22Rv1 (cell line): Measurements from ENCODE around the gene EHMT1.

ENCODE experiments used
- H3K27ac ChIP-seq: fragments of 450-650 bp; 2 replicates; pipeline ENCODE4 v1.5.1; 2017
- ZFX ChIP-seq: fragments of 450-650 bp; IDR thresholded peaks from 2 replicates; pipeline ENCODE4 v1.6.1; 2017; ENCODE audit warnings: antibody characterized with exemption, borderline replicate concordance
- TF ChIP-seq, protein P1 (sequence below): fragments of 450-650 bp; IDR thresholded peaks from 2 replicates; pipeline ENCODE4 v1.5.1; 2017; ENCODE audit warnings: mild to moderate bottlenecking

Gene EHMT1

DNA sequence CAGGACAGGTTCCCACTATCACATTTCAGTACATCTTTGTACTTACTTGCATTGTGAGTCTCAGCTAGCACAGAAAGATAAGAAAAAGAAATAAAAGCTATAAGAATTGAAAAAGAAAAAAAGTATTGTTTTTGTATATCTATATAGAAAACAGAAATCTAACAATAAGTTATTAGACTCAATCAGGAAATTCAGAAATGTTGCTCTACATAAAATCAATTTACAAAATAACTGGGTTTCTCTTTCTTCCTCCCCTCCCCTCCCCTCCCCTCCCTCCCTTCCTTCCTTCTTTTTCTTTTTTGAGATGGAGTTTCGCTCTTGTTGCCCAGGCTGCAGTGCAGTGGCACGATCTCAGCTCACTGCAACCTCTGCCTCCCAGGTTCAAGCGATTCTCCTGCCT lies 251.6 kb downstream of the EHMT1 start:
- TF ChIP-seq, protein P1, sequence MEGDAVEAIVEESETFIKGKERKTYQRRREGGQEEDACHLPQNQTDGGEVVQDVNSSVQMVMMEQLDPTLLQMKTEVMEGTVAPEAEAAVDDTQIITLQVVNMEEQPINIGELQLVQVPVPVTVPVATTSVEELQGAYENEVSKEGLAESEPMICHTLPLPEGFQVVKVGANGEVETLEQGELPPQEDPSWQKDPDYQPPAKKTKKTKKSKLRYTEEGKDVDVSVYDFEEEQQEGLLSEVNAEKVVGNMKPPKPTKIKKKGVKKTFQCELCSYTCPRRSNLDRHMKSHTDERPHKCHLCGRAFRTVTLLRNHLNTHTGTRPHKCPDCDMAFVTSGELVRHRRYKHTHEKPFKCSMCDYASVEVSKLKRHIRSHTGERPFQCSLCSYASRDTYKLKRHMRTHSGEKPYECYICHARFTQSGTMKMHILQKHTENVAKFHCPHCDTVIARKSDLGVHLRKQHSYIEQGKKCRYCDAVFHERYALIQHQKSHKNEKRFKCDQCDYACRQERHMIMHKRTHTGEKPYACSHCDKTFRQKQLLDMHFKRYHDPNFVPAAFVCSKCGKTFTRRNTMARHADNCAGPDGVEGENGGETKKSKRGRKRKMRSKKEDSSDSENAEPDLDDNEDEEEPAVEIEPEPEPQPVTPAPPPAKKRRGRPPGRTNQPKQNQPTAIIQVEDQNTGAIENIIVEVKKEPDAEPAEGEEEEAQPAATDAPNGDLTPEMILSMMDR, result no peak
- TF ChIP-seq ZFX, result no peak
- no peak overlapping the region for H3K27ac ChIP-seq

DNA sequence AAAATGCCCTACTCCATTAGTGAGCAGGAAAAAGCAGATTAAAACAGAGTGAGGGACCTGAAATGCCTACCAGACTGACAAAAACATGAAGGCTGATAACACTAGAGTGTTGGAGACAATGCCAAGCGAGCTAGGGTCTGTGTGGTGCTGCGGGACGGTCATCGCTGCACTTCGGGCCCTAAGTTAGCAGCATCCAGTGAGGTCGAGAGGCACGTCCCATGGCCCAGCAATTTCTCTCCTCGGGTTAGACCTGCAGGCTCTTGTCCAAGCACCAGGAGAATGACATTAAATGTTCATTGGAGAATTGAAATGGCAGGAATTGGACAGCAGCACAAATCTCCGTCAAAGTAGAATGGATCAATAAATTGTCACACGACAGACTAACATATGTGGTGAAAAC lies 253.5 kb downstream of the EHMT1 start:
- TF ChIP-seq, protein P1, result no peak
- TF ChIP-seq ZFX, result no peak

DNA sequence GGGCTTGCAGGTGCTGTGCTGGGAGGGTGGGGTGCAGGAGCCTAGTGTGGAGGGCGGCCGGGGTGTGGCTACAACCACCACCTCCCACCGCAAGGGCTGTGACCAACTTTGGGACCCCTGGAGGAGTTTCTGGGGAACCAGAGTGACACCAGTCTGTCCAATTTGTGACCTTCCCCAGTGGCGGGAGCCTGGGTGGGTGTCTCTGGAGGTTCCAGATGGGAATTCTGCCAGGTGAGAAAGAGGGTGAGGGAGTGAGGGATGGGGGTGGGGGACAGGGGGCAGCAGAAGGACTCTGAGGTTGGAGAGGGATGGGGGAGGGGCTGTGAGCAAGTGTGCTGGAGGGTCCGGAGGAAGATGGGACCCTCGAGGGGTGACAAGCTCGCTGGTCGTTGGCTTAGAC lies 254.6 kb downstream of the EHMT1 start:
- no peak overlapping the region for H3K27ac ChIP-seq
- TF ChIP-seq, protein P1, result no peak
- no peak for TF ChIP-seq ZFX

More for the DNA sequence above, 253.5 kb downstream of the EHMT1 start:
- H3K27ac ChIP-seq, result no peak overlapping the region

DNA sequence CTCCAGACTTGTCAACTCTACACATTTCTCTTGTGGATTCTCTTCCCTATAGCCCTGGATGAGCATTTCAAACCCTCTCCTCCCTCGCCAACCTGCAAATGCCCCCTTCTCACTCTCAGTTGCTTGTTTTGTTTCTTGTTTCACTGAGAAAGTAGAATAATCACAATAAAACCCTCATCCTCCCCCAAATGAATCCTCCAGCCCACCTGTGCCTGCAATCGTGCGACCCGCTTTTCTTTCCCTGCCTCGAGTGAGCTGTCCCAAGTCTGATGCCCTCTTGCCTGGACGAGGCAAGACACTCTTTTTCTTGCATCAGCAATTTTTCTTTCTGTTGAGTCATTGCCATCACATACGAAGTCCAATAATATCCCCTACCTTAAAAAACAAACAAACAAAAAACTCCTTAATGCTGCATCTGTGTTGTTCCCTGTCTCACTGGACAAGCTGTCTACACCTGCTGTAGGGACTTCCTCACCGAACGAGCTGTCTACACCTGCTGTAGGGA lies 255.1 kb downstream of the EHMT1 start:
- no peak for TF ChIP-seq ZFX
- TF ChIP-seq, protein P1, result no peak
- no peak overlapping the region for H3K27ac ChIP-seq

DNA sequence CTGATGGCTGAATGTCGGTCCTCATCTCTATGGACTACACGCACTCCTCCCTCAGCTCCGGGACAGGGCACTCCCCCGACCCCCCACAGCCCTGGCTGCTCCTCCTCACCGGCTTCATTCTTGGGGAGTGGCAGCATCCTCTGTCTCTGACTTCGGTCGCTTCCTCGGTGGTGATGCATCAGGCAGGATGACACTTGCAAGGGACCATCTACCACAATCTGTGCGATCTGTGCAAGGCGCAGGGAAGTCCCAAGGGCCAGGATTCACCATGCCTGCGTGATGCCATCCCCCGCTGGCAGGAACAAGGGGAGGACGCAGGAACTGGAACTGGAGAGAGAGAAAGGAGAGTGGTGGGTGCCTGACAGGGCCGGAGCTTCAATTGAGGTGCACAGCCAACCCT lies 256.5 kb downstream of the EHMT1 start:
- TF ChIP-seq ZFX, result no peak
- TF ChIP-seq, protein P1, result no peak
- H3K27ac ChIP-seq, result no peak overlapping the region

DNA sequence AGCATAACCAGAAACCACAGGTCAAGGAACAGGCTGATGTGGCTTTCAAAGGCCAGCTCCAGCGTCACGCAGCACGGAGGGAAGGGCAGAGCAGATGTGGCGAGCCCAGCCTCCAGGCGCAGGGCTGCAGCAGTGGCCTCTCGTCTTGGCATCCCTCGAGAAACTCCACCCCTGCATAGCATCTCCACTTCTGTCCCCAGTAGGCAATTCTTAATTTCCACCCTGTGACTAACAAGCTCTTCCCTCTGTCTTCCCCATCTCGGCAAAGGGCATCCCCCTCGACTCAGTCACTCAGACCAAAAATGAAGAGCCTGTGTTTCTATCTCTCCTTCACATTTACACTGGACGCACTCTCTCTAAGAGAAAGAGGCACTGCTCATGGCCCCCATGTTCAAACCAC lies 257.0 kb downstream of the EHMT1 start:
- H3K27ac ChIP-seq, result no peak overlapping the region
- no peak for TF ChIP-seq ZFX
- TF ChIP-seq, protein P1, result no peak

DNA sequence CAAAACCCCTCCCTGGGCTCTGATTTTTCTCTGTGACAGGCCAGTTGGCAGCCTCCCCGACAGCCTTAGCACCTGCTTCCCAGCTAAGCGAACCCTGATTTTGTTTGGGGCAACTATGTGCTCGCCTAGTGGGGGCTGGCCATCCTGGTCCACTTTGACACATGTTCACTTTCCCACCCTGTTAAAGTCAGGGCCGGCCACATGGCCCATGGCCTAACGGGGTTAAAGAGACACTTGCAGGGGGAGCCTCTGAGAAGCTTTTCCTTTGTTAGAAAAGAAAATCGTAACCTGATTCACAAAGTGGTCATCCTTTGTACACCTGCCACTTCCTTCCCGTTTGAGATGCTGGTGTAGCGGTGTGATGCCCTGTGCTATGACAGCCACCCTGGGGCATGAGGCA lies 257.5 kb downstream of the EHMT1 start:
- TF ChIP-seq ZFX, result no peak
- TF ChIP-seq, protein P1, result no peak
- no peak overlapping the region for H3K27ac ChIP-seq
